ENCODE data around the gene CELF4.
"Not testable (repeated sequence)": the region's sequence is repeated elsewhere in the genome, so short reads cannot be mapped to it uniquely, and the experiment has no call there.

Gene CELF4

GRCh38 chr18:37489011-37489410 lies 76.6 kb downstream of the CELF4 start:
- no peak for DNase-seq

GRCh38 chr18:37487400-37487867 lies 78.2 kb downstream of the CELF4 start:
- DNase-seq, result no peak

GRCh38 chr18:37486848-37487247 lies 78.8 kb downstream of the CELF4 start:
- no peak for DNase-seq

- no peak for DNase-seq
Measured at GRCh38 chr18:37484983-37485834, 80.4 kb downstream of the CELF4 start.

GRCh38 chr18:37483984-37484819 lies 81.4 kb downstream of the CELF4 start:
- no peak for DNase-seq

GRCh38 chr18:37483221-37483971 lies 82.2 kb downstream of the CELF4 start:
- DNase-seq, result no peak

- no peak for DNase-seq
Measured at GRCh38 chr18:37482433-37482832, 83.2 kb downstream of the CELF4 start.

GRCh38 chr18:37482002-37482401 lies 83.6 kb downstream of the CELF4 start:
- DNase-seq, result no peak

- DNase-seq, result no peak
Measured at GRCh38 chr18:37481491-37481890, 84.1 kb downstream of the CELF4 start.

- no peak for DNase-seq
Measured at GRCh38 chr18:37481072-37481471, 84.5 kb downstream of the CELF4 start.

GRCh38 chr18:37476611-37477295 lies 88.8 kb downstream of the CELF4 start:
- no peak for DNase-seq

- no peak for DNase-seq
Measured at GRCh38 chr18:37476182-37476581, 89.4 kb downstream of the CELF4 start.

GRCh38 chr18:37473195-37473840 lies 92.3 kb downstream of the CELF4 start:
- no peak for DNase-seq

- DNase-seq, result no peak
Measured at GRCh38 chr18:37471637-37472036, 94.0 kb downstream of the CELF4 start.

- no peak for DNase-seq
Measured at GRCh38 chr18:37470986-37471385, 94.6 kb downstream of the CELF4 start.

- DNase-seq, result no peak
Measured at GRCh38 chr18:37467002-37467662, 98.5 kb downstream of the CELF4 start.

GRCh38 chr18:37465958-37466357 lies 99.6 kb downstream of the CELF4 start:
- no peak for DNase-seq

GRCh38 chr18:37464257-37464656 lies 101.3 kb downstream of the CELF4 start:
- DNase-seq, result no peak

GRCh38 chr18:37461329-37461728 lies 104.3 kb downstream of the CELF4 start:
- DNase-seq, result not testable (repeated sequence)

- no peak for DNase-seq
Measured at GRCh38 chr18:37460604-37461003, 105.0 kb downstream of the CELF4 start.

GRCh38 chr18:37458697-37459096 lies 106.9 kb downstream of the CELF4 start:
- DNase-seq, result no peak
